Vagina (tissue), 2 donors: Measurements from ENCODE around the gene GPR22.

ENCODE experiments used
- CTCF ChIP-seq, 3 experiments: fragments of 450-650 bp in 2 of 3; fragments of 200-600 bp in 1 of 3; sonication (generic) in 1 of 3; IDR thresholded peaks; one replicate each; pipeline ENCODE4 v1.5.1; 2017 to 2019; ENCODE audit warnings: antibody characterized with exemption in 3 of 3, mild to moderate bottlenecking in 2 of 3, moderate library complexity in 2 of 3
- POLR2A ChIP-seq, 2 donors: fragments of 450-650 bp; IDR thresholded peaks; one replicate each; pipeline ENCODE4 v1.6.1; 2017; ENCODE audit warnings: antibody characterized with exemption in 2 of 2, mild to moderate bottlenecking in 2 of 2, moderate library complexity in 2 of 2
- POLR2AphosphoS5 ChIP-seq, 2 donors: sonication (generic); formaldehyde crosslinking; IDR thresholded peaks; one replicate each; pipeline ENCODE4 v1.9.0; 2017; ENCODE audit warnings: antibody characterized with exemption in 2 of 2, mild to moderate bottlenecking in 2 of 2, low read depth in 1 of 2; ENCODE audit not compliant: insufficient read depth in 1 of 2

- no peak for TF ChIP-seq POLR2A (IDR thresholded peaks at IDR 0.05)
- TF ChIP-seq CTCF (IDR thresholded peaks at IDR 0.05), result no peak
- TF ChIP-seq POLR2AphosphoS5 (IDR thresholded peaks at IDR 0.05; ENCODE audit: insufficient read depth in 1 of 2, low read depth in 1 of 2), result no peak
Measured at GRCh38 chr7:107492875-107493274, 23.0 kb downstream of the GPR22 start.
